ENCODE measurements around the gene DCUN1D2. TPM values are rescaled to one million over a fixed set of nuclear protein-coding genes. Genes with fewer than 3 reads are reported as not detected.
"Not testable (repeated sequence)": the region's sequence is repeated elsewhere in the genome, so short reads cannot be mapped to it uniquely, and the experiment has no call there.

The DCUN1D2 gene
- total RNA-seq, 1 donor from 2014 or later: 29.2 TPM

DNA sequence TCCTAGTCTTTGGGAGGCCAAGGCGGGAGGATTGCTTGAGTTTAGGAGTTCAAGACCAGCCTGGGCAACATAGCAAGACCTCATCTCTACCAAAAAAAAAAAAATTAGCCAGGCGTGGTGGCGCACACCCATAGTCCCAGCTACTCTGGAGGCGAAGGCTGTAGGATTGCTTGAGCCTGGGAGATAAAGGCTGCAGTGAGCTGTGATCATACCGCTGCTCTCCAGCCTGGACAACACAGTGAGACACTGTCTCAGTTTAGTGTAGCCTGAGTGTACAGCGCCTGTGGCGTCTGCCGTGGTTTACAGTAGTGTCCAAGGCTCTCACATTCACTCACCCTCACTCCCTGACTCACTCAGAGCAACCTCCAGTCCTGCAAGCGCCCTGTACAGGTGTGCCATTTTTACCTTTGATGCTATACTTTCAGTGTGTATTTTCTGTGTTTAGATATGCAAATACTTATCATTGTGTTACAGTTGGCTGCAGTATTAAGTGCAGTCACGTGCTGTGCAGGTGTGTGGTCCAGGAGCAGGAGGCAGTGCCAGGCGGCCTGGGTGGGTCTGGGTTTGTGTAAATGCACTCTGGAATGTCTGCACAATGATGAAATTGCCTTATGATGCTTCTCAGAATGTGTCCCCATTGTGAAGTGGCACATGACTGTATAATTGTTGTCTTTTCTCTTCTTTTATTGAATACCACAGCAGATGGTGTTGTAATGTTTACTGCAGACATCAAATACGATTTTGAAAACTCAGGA is 36.1 kb upstream of the DCUN1D2 start:
- H3K4me3 Mint-ChIP-seq: no peak overlapping the region
- no peaks in the 10 kb centered on the region for H3K9me3 Mint-ChIP-seq
- H3K4me1 Mint-ChIP-seq (ENCODE audit: unreplicated experiment): no peaks in the 10 kb centered on the region
- H3K27ac Mint-ChIP-seq: no peak overlapping the region
- no peak for DNase-seq (ENCODE audit: extremely low spot score, unreplicated experiment)
- no peaks in the 10 kb centered on the region for H3K27me3 Mint-ChIP-seq
- TF ChIP-seq, protein P1, sequence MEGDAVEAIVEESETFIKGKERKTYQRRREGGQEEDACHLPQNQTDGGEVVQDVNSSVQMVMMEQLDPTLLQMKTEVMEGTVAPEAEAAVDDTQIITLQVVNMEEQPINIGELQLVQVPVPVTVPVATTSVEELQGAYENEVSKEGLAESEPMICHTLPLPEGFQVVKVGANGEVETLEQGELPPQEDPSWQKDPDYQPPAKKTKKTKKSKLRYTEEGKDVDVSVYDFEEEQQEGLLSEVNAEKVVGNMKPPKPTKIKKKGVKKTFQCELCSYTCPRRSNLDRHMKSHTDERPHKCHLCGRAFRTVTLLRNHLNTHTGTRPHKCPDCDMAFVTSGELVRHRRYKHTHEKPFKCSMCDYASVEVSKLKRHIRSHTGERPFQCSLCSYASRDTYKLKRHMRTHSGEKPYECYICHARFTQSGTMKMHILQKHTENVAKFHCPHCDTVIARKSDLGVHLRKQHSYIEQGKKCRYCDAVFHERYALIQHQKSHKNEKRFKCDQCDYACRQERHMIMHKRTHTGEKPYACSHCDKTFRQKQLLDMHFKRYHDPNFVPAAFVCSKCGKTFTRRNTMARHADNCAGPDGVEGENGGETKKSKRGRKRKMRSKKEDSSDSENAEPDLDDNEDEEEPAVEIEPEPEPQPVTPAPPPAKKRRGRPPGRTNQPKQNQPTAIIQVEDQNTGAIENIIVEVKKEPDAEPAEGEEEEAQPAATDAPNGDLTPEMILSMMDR (conservative IDR thresholded peaks at IDR 0.05): no peak
- H3K36me3 Mint-ChIP-seq: peaks cover 43% of the 10 kb centered on the region

DNA sequence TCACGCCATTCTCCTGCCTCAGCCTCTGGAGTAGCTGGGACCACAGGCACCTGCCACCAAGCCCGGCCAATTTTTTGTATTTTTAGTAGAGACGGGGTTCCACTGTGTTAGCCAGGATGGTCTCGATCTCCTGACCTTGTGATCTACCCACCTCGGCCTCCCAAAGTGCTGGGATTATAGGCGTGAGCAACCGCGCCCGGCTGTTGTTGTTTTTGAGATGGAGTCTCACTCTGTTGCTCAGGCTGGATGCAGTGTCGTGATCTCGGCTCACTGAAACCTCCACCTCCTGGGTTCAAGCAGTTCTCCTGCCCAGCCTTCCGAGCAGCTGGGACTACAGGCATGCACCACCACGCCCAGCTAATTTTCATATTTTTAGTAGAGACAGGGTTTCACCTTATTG is 31.9 kb upstream of the DCUN1D2 start:
- H3K4me3 Mint-ChIP-seq; H3K27ac Mint-ChIP-seq; H3K27me3 Mint-ChIP-seq; H3K9me3 Mint-ChIP-seq; H3K4me1 Mint-ChIP-seq (ENCODE audit: unreplicated experiment); DNase-seq (ENCODE audit: extremely low spot score, unreplicated experiment): not testable (repeated sequence)
- H3K36me3 Mint-ChIP-seq: peaks cover 48% of the 10 kb centered on the region

DNA sequence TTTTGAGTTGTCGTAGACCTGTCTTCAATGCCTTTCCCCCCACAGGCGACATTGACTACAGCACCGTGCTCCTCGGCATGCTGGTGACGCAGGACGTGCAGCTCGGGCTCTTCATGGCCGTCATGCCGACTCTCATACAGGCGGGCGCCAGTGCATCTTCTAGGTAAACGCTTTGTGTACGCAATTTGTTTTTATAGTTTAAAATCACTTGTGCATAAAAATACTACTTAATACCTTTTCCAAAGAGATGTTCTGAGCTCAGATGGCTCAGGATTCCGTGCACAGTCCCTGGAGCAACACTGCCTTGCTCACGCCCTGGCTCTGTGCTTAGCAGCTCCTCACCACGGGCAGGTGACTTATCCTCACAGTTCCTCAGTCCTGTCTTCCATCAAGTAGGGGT is 30.1 kb upstream of the DCUN1D2 start:
- TF ChIP-seq, protein P1 (conservative IDR thresholded peaks at IDR 0.05): no peak
- Mint-ChIP-seq H3K4me1 (ENCODE audit: unreplicated experiment) (no peaks in the 10 kb centered on the region), H3K9me3 (no peaks in the 10 kb centered on the region), H3K4me3 (no peak overlapping the region), H3K27ac (no peak overlapping the region), H3K27me3 (no peaks in the 10 kb centered on the region), H3K36me3 (peaks cover 44% of the 10 kb centered on the region)
- DNase-seq (ENCODE audit: extremely low spot score, unreplicated experiment): no peak

DNA sequence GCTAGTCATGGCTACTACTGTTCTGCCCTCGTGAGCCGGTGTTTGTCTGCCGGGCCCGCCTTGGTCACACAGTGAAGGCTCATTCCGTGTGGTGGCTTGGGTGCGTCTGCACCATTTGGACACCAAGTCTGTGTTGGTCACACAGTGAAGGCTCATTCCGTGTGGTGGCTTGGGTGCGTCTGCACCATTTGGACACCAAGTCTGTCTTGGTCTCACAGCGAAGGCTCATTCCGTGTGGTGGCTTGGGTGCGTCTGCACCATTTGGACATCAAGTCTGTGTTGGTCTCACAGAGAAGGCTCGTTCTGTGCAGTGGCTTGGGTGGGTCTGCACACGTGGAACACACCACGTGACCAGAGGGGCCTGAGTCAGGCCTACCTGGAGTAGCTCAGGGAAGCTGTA is 29.0 kb upstream of the DCUN1D2 start:
- TF ChIP-seq, protein P1 (conservative IDR thresholded peaks at IDR 0.05): no peak
- no peak for DNase-seq (ENCODE audit: extremely low spot score, unreplicated experiment)
- Mint-ChIP-seq H3K27me3 (no peaks in the 10 kb centered on the region), H3K4me1 (ENCODE audit: unreplicated experiment) (no peaks in the 10 kb centered on the region), H3K36me3 (peaks cover 41% of the 10 kb centered on the region), H3K4me3 (no peak overlapping the region), H3K9me3 (no peaks in the 10 kb centered on the region), H3K27ac (no peak overlapping the region)

DNA sequence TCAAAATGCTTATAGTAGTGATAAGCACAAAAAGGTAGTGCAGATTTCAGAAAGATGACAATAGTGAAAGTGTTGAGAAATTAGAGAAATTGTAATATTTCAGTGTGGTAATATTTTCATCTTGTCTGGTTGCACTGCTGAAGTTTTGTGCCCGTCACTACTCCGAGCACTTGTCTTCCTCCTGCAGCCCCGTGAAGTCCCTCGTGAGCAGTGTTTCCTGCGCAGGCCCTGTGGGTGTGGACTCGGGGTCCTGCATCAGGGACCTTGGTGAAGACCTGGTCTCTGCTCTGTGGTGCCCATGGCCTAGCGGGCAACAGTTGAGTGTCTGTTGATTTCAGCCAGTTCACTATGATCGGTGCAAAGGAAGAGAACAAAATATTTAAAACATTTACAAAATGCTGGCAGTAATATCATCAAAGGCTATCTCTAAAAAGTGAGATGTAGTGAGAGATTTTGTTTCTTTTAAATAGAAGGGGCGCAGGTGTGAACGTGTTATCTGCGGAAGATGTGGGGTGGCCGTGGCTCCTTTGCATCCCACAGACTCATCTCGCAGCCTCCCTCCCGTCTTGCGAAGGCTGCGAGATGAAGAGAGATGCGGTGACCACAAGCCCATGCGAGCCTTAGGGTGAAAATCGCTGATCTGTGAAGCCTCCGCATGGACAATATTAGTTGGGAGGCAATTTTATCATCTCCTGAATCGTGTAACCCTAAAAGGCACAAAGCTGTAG is 27.7 kb upstream of the DCUN1D2 start:
- DNase-seq (ENCODE audit: extremely low spot score, unreplicated experiment): no peak
- TF ChIP-seq, protein P1 (conservative IDR thresholded peaks at IDR 0.05): no peak
- no peak overlapping the region for H3K27ac Mint-ChIP-seq
- H3K4me3 Mint-ChIP-seq: no peak overlapping the region
- peaks cover 33% of the 10 kb centered on the region for H3K36me3 Mint-ChIP-seq
- H3K4me1 Mint-ChIP-seq (ENCODE audit: unreplicated experiment): peaks cover 1% of the 10 kb centered on the region
- no peaks in the 10 kb centered on the region for H3K9me3 Mint-ChIP-seq
- no peaks in the 10 kb centered on the region for H3K27me3 Mint-ChIP-seq

DNA sequence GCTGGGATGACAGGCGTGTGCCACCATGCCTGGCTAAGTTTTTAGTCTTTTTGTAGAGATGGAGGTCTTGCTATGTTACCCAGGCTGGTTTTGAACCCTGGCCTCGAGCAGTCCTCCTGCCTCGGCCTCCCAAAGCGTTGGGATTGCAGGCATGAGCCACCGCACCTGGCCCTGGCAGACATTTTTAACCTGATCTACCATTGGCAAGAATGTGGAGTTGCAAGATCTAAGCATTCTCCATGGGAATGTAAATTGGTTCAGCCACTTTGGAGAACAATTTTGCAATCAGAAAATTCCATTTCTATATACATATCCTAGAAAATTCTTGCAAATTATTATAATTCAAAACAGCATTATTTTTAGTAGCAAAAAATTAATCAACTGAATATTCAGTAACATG is 24.3 kb upstream of the DCUN1D2 start:
- H3K36me3 Mint-ChIP-seq: peaks cover 20% of the 10 kb centered on the region

More for the DNA sequence above, 24.3 kb upstream of the DCUN1D2 start:
- Mint-ChIP-seq H3K27ac (no peak overlapping the region), H3K4me1 (ENCODE audit: unreplicated experiment) (peaks cover 7% of the 10 kb centered on the region), H3K9me3 (no peaks in the 10 kb centered on the region), H3K4me3 (no peak overlapping the region), H3K27me3 (no peaks in the 10 kb centered on the region)
- TF ChIP-seq, protein P1 (conservative IDR thresholded peaks at IDR 0.05): no peak
- no peak for DNase-seq (ENCODE audit: extremely low spot score, unreplicated experiment)

Data from type B pancreatic cell (in vitro differentiated cells).